ENCODE results near the gene REST.

DNA sequence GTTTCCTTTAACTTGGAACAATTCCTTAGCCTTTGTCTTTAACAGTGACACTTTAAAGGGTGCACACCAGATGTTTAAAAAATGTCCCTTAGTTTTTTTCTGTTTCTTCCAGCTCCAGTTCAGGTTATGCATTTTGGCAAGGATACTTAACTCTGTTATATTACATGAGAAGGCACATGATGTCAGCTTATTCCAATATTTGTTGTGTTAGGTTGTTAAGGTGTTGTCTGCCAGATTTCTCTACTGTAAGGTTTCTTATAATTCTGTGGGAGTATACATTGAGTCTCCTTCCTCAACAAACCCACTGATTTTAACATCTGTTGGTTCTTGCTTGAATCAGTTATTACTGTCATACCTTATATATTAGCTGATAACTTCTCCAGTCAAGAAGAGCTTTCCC is 33.3 kb downstream of the REST start:
- TF ChIP-seq EZH2 (IDR thresholded peaks at IDR 0.05) (no peak), POLR2AphosphoS5 (IDR thresholded peaks at IDR 0.05; ENCODE audit: borderline replicate concordance, low read depth, low read length) (no peak)
